HCT116 (cell line): Measurements from ENCODE around the gene MEGF8. TPM values are rescaled to one million over a fixed set of nuclear protein-coding genes. Genes with fewer than 3 reads are reported as not detected.

Experiments used
- ATAC-seq: fragments of 200-7000 bp; cut with Tn5 transposase; 2 replicates; pipeline ENCODE4 v1.9.1; 2020; ENCODE audit warnings: mild to moderate bottlenecking, moderate library complexity
- BruUV-seq: library from RNA; stranded (reverse); fragments of 400-500 nt; replicated peaks from 2 replicates; lab custom pipeline; 2021; lab: Mats Ljungman, UMichigan
- CTCF ChIA-PET: fragments of 300-600 bp; sonication (Branson Sonifier 250); formaldehyde crosslinking; loops from one replicate; lab custom pipeline; 2021; ENCODE audit warnings: antibody characterized with exemption; lab: Charles Lee
- POLR2A ChIA-PET: fragments of 300-600, 350-600 bp; sonication (Branson Sonifier 250); formaldehyde crosslinking; loops from one replicate; lab custom pipeline; 2021; ENCODE audit warnings: antibody characterized with exemption; lab: Charles Lee
- RAD21 ChIA-PET, 2 experiments: fragments of 300-600 bp; sonication (Branson Sonifier 250); formaldehyde crosslinking; loops; one replicate each; lab custom pipeline; 2023; ENCODE audit warnings: low total read pairs in 2 of 2; ENCODE audit not compliant: uncharacterized antibody in 2 of 2, unreplicated experiment in 2 of 2, low non-redundant PET in 1 of 2; lab: Charles Lee
- DNase-seq: peaks from one replicate; pipeline ENCODE4 v3.0.0-alpha.2; 2010; ENCODE audit warnings: low read depth, low spot score
- H2AFZ ChIP-seq: fragments of 200-600 bp; shearing (Covaris generic), sonication (generic); 2 replicates; pipeline ENCODE4 v1.6.1; 2017; ENCODE audit warnings: low read depth, mixed run types, mixed read lengths, antibody characterized with exemption, low read length; ENCODE audit not compliant: poor library complexity, severe bottlenecking
- H3K27ac ChIP-seq: 2 replicates; pipeline ENCODE4 v1.5.1; 2012; ENCODE audit warnings: low read depth, low read length
- H3K27me3 ChIP-seq: fragments of 200-600 bp; sonication (generic); 2 replicates; pipeline ENCODE4 v1.6.1; 2016; ENCODE audit warnings: mixed run types, low read length, mixed read lengths; ENCODE audit not compliant: insufficient read depth
- H3K36me3 ChIP-seq, 2 experiments: fragments of 200-500 bp in 1 of 2; fragments of 200-600 bp in 1 of 2; sonication (Bioruptor generic) in 1 of 2; sonication (generic) in 1 of 2; 2 replicates each; pipeline versions ENCODE4 v1.5.1 to v1.6.1; 2014 to 2016; ENCODE audit warnings: low read length in 2 of 2, inconsistent platforms in 1 of 2, mixed read lengths in 1 of 2, mixed run types in 1 of 2; ENCODE audit not compliant: insufficient read depth in 2 of 2, control insufficient read depth in 1 of 2
- H3K4me1 ChIP-seq, 2 experiments: fragments of 200-600 bp in 1 of 2; sonication (generic) in 1 of 2; 2 replicates each; pipeline versions ENCODE4 v1.5.1 to v1.6.1; 2012 to 2017; ENCODE audit warnings: low read length in 2 of 2, inconsistent platforms in 1 of 2, mild to moderate bottlenecking in 1 of 2, mixed read lengths in 1 of 2, mixed run types in 1 of 2, moderate library complexity in 1 of 2; ENCODE audit not compliant: insufficient read depth in 2 of 2, control insufficient read depth in 1 of 2
- H3K4me2 ChIP-seq: fragments of 200-600 bp; sonication (generic); 2 replicates; pipeline ENCODE4 v1.6.1; 2017; ENCODE audit warnings: mixed run types, low read length, mixed read lengths
- H3K4me3 ChIP-seq, 2 experiments: fragments of 200-600 bp in 1 of 2; sonication (generic) in 1 of 2; replicated peaks in 1 of 2; 2 replicates each; pipeline ENCODE4 v1.5.1; 2011 to 2016; ENCODE audit warnings: low read length in 2 of 2, control low read depth in 1 of 2, low read depth in 1 of 2, mild to moderate bottlenecking in 1 of 2, mixed read lengths in 1 of 2, mixed run types in 1 of 2
- H3K79me2 ChIP-seq: fragments of 200-600 bp; sonication (generic); 2 replicates; pipeline ENCODE4 v1.6.1; 2017; ENCODE audit warnings: mild to moderate bottlenecking, mixed run types, low read length, moderate library complexity, mixed read lengths; ENCODE audit not compliant: insufficient read depth
- H3K9ac ChIP-seq: fragments of 200-600 bp; sonication (generic); 2 replicates; pipeline ENCODE4 v1.6.1; 2016; ENCODE audit warnings: low read length, mixed read lengths
- H3K9me2 ChIP-seq: fragments of 200-600 bp; sonication (generic), shearing (Covaris generic); 2 replicates; pipeline ENCODE4 v1.6.1; 2017; ENCODE audit warnings: mixed run types, mild to moderate bottlenecking, moderate library complexity; ENCODE audit not compliant: insufficient read depth
- H3K9me3 ChIP-seq, 2 experiments: fragments of 200-500 bp in 1 of 2; fragments of 200-600 bp in 1 of 2; sonication (Bioruptor generic) in 1 of 2; sonication (generic) in 1 of 2; 2 replicates each; pipeline ENCODE4 v1.6.1; 2014 to 2017; ENCODE audit warnings: low read length in 2 of 2, mixed read lengths in 2 of 2, inconsistent platforms in 1 of 2, low read depth in 1 of 2, mild to moderate bottlenecking in 1 of 2, mixed run types in 1 of 2, moderate library complexity in 1 of 2; ENCODE audit not compliant: control insufficient read depth in 1 of 2, insufficient read depth in 1 of 2
- H4K20me1 ChIP-seq: fragments of 200-600 bp; sonication (generic), shearing (Covaris generic); 2 replicates; pipeline ENCODE4 v1.6.1; 2017; ENCODE audit warnings: mixed run types, mild to moderate bottlenecking, moderate library complexity; ENCODE audit not compliant: insufficient read depth
- ATF3 ChIP-seq: IDR thresholded peaks from 2 replicates; pipeline ENCODE4 v1.6.1; 2012
- CBX3 ChIP-seq: IDR thresholded peaks from 2 replicates; pipeline ENCODE4 v1.6.1; 2012; ENCODE audit warnings: low read depth
- EGR1 ChIP-seq: IDR thresholded peaks from 2 replicates; pipeline ENCODE4 v1.6.1; 2012; ENCODE audit warnings: low read depth
- EZH2 ChIP-seq: fragments of 200-600 bp; sonication (generic); IDR thresholded peaks from 2 replicates; pipeline ENCODE4 v1.6.1; 2017; ENCODE audit warnings: antibody characterized with exemption, mixed run types
- EZH2phosphoT487 ChIP-seq: fragments of 200-600 bp; IDR thresholded peaks from 2 replicates; pipeline ENCODE4 v1.6.1; 2018; ENCODE audit warnings: antibody characterized with exemption, borderline replicate concordance
- FOSL1 ChIP-seq: IDR thresholded peaks from 2 replicates; pipeline ENCODE4 v1.6.1; 2012; ENCODE audit warnings: low read depth
- JUND ChIP-seq: IDR thresholded peaks from 2 replicates; pipeline ENCODE4 v1.6.1; 2012
- RAD21 ChIP-seq: IDR thresholded peaks from 2 replicates; pipeline ENCODE4 v1.6.1; 2012; ENCODE audit warnings: low read depth, mild to moderate bottlenecking
- REST ChIP-seq: IDR thresholded peaks from 2 replicates; pipeline ENCODE4 v1.6.1; 2012; ENCODE audit warnings: low read depth
- ZNF274 ChIP-seq: fragments of 200-500 bp; sonication (Bioruptor generic); IDR thresholded peaks from 2 replicates; pipeline ENCODE4 v1.6.1; 2014; ENCODE audit warnings: mild to moderate bottlenecking, low read depth, low read length, inconsistent platforms
- intact Hi-C: fragments of 100-400 bp; cut with micrococcal nuclease; formaldehyde crosslinking; loops from 2 replicates; pipeline ENCODE4 v1.10.0; 2022
- total RNA-seq: library from RNA; stranded (reverse); gene quantifications from one replicate; pipeline ENCODE4 v1.2.1, GENCODE V29; 2021; ENCODE audit not compliant: unreplicated experiment
- TF ChIP-seq, protein P1 (sequence below), 3 experiments: fragments of 200-600 bp in 1 of 3; sonication (generic) in 1 of 3; IDR thresholded peaks in 2 of 3; conservative IDR thresholded peaks in 1 of 3; 2 replicates each; pipeline ENCODE4 v1.5.1; 2012 to 2017; ENCODE audit warnings: low read depth in 2 of 3, low read length in 2 of 3, antibody characterized with exemption in 1 of 3, borderline replicate concordance in 1 of 3, control low read depth in 1 of 3, mild to moderate bottlenecking in 1 of 3, mixed read lengths in 1 of 3, mixed run types in 1 of 3, moderate library complexity in 1 of 3; ENCODE audit not compliant: insufficient read depth in 1 of 3

Gene MEGF8
- total RNA-seq, 1 experiment from 2014 or later: 24.0 TPM

DNA sequence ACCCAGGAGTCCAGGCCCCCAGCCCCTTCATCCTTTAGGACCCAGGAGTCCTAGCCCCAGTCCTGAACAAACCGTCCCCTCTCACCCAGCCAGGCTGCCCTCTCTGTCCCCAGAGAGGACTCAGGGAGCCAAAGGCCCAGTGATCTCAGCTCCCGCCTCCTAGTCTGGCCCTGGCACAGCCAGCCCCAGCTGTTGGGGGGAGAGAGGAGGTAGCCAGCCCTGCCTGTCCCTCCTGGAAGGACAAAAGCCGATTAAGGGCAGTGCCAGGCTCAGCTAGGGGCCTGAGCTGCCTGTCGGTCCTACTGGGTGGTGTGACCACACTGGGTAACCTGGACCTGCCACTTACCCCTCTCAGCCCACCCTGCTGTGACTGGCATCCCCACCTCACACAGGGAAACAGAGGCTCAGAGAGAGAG, 87.2 kb downstream of the MEGF8 start:
- Histone ChIP-seq H3K4me1 (peaks cover 14 to 21% of the 10 kb centered on the region in 2 experiments), H3K9me2 (no peaks in the 10 kb centered on the region), H3K4me2 (no peak overlapping the region), H3K27me3 (no peaks in the 10 kb centered on the region), H2AFZ (no peak overlapping the region), H3K4me3 (no peak overlapping the region), H3K9ac (no peak overlapping the region), H3K79me2 (no peaks in the 10 kb centered on the region), H4K20me1 (no peaks in the 10 kb centered on the region), H3K36me3 (no peaks in the 10 kb centered on the region; a peak in 1 of 4 replicates), H3K9me3 (no peaks in the 10 kb centered on the region), H3K27ac (no peak overlapping the region)
- ATAC-seq (peak; percentile 19; the same call in 1 of the 2 replicates), DNase-seq (no peak)
- intact Hi-C loops: no loop called here
- RAD21 ChIA-PET: no interaction called here
- TF ChIP-seq EGR1 (no peak), ATF3 (no peak), RAD21 (no peak), FOSL1 (no peak), REST (no peak), JUND (no peak), EZH2phosphoT487 (no peak), ZNF274 (no peak), CBX3 (no peak), EZH2 (no peak)
- TF ChIP-seq, protein P1, sequence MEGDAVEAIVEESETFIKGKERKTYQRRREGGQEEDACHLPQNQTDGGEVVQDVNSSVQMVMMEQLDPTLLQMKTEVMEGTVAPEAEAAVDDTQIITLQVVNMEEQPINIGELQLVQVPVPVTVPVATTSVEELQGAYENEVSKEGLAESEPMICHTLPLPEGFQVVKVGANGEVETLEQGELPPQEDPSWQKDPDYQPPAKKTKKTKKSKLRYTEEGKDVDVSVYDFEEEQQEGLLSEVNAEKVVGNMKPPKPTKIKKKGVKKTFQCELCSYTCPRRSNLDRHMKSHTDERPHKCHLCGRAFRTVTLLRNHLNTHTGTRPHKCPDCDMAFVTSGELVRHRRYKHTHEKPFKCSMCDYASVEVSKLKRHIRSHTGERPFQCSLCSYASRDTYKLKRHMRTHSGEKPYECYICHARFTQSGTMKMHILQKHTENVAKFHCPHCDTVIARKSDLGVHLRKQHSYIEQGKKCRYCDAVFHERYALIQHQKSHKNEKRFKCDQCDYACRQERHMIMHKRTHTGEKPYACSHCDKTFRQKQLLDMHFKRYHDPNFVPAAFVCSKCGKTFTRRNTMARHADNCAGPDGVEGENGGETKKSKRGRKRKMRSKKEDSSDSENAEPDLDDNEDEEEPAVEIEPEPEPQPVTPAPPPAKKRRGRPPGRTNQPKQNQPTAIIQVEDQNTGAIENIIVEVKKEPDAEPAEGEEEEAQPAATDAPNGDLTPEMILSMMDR (IDR thresholded peaks at IDR 0.05 in 2 of 3, conservative IDR thresholded peaks at IDR 0.05 in 1 of 3; ENCODE audit: borderline replicate concordance in 1 of 3, insufficient read depth in 1 of 3, low read depth in 2 of 3, low read length in 2 of 3): no peak
- CTCF ChIA-PET: interaction anchor here (0.6 kb wide), 1 partner anchor 12 kb away, joined by 3 read pairs; no protein-coding TSS in a partner anchor
- POLR2A ChIA-PET: interaction anchor here (1.5 kb wide), 1 partner anchor 16 kb away, joined by 6 read pairs; no protein-coding TSS in a partner anchor
- BruUV-seq: no TSS peak
